ENCODE results near the gene PARP9. TPM values are rescaled to one million over a fixed set of nuclear protein-coding genes. Genes with fewer than 3 reads are reported as not detected.

PARP9 gene
- total RNA-seq: 13.3 and 15.4 TPM in 2 replicates

DNA sequence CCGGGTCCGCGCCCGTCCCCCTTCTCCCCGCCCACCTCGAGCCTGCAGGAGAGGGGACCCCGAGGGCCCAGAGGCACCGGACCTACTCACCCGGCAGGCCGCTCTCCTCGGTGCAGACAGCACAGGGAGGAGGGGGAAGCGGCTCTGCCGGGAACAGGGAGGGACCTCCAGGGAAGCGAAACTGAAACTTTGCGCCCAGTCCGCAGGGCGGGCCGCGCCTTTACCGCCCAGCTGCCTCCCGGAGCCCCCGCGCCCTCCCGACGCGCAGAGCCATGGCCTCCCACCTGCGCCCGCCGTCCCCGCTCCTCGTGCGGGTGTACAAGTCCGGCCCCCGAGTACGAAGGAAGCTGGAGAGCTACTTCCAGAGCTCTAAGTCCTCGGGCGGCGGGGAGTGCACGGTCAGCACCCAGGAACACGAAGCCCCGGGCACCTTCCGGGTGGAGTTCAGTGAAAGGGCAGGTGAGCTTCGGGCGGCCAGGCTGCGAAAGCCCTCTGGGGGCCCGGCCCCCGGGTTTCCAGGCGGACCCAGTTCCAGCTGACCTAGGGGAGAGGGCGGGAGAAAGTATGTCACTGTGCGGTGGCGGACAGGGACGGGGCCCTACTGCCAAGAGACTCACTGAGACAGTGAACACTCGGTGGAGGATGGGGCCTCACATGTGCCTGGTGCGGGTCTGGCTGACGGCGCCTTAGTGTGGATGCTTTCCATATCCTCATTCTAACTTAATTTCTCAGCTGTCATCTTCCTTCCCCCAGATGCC is at the start of gene PARP9, which contains the start of gene DTX3L:
PARP9 (minus strand) TSS at position 146 of the 758 bp plus-strand sequence. CDS start 4,680 bp downstream, outside the sequence.
DTX3L (plus strand) TSS at position 184 of the 758 bp plus-strand sequence; CDS start at position 273, 89 bp downstream.

DNA sequence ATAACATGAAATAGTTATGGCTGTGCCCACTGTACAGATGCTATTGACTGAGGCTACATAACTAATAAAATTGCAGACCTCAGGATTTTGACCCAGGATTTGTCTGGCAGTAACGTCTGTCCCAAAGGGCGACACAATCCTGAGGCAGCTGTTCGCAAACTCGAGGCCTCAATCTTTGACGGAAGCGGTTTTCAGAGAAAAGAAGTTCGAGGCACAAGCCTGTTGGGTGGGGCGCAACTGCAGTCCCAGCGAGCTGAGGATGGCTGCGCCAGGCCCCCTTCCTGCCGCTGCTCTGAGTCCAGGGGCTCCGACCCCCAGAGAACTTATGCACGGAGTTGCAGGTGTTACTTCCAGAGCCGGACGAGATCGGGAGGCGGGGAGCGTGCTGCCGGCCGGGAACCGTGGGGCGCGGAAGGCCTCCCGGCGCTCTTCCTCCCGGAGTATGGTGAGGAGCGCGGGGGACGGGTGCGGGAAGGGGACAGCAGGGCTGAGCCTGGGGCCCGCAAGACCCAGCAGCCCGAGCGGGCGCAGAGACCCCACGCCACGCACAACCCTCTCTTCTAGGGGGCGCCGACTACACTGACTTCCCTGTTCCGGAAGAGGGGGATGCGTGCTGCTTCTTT is 13.4 kb upstream of the PARP9 start, which contains the start of gene PARP15:
PARP15 (plus strand) TSS at position 242 of the 623 bp plus-strand sequence; CDS start at position 260, 18 bp downstream.

DNA sequence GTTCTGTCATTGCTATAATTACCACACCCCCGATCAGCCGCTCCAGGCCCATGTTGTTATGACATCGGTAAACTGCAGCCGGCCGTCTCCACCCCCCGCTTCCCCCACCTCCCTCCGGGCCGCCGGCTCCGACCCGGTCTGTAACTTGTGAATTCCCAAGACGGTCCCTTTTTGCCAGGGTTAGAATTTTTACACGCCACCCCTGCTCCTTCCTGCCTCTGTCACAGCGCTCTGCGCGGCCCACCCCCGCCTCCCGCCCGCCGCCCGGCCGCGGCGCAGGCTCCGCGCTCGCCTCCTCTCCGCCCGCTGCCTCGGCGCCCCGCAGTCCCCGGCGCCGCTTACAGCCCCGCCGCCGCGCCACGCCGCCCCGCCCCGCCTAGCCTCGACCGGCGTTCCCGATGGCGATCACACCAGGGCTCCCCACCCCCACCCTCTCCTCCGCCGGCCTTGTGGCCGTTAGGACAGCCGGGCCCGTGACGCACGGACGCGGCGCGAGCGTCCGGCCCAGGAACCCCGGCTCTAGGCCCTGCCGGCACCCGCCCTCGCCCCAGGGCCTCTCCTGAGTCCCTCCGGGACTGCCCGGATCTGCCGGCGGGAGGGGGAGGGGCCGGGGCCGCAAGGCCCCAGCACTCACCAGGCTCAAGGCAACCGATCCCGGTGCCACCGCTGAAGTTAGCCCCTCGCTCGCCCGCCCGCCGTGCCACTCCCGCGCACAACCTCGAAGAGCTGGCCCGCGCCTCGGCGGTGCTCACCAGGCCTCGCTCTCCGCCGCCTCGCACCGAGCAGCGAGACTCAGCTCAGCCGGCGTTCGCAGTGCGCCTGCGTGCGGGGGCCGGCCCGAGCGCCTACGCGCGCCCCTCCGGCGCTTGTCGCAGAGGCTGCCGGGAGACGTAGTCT is 49.7 kb downstream of the PARP9 start, which contains the start of gene KPNA1:
KPNA1 (minus strand) TSS at position 817 of the 897 bp plus-strand sequence. CDS start 18,374 bp downstream, outside the sequence.

Small RNA genes lying within 50 kb of the gene (small RNA-seq; reads per million reads assigned to genes)
- not detected for gene AC096861.1

Other genes with a start within 250 kb of the PARP9 start
- gene CSTA, start 239.1 kb downstream of the PARP9 start, total RNA-seq: 0.98 and 3.3 TPM in 2 replicates
- gene MIX23, start 181.1 kb downstream of the PARP9 start, total RNA-seq: 36.0 and 42.4 TPM in 2 replicates
- gene FAM162A, start 180.1 kb downstream of the PARP9 start, total RNA-seq: 9.6 and 15.4 TPM in 2 replicates
- gene WDR5B, start 148.2 kb downstream of the PARP9 start, total RNA-seq: 5.5 and 6.5 TPM in 2 replicates
- 28.7 and 34.2 TPM in 2 replicates for gene KPNA1, start 49.4 kb downstream of the PARP9 start, total RNA-seq
- 18.6 and 19.8 TPM in 2 replicates for gene DTX3L, start within 50 bp of the PARP9 start, total RNA-seq
- 0.20 and 0.73 TPM in 2 replicates for gene PARP15, start 13.3 kb upstream of the PARP9 start, total RNA-seq
- 33.4 and 36.6 TPM in 2 replicates for gene PARP14, start 116.5 kb upstream of the PARP9 start, total RNA-seq
- gene HSPBAP1, start 229.5 kb upstream of the PARP9 start, total RNA-seq: 4.8 and 7.0 TPM in 2 replicates
- 14.7 and 20.3 TPM in 2 replicates for gene SLC49A4, start 230.8 kb upstream of the PARP9 start, total RNA-seq